Activated CD4-positive, alpha-beta T cell treated with anti-CD3 and anti-CD28 coated beads for 36 hours (primary cell): ENCODE results near the gene HES3. TPM values are rescaled to one million over a fixed set of nuclear protein-coding genes. Genes with fewer than 3 reads are reported as not detected.

Experiments
- ATAC-seq: fragments of 200-7000 bp; cut with Tn5 transposase; one replicate; pipeline ENCODE4 v1.10.0; 2021; ENCODE audit warnings: mild to moderate bottlenecking, moderate library complexity
- CTCF ChIA-PET: fragments of 350-600 bp; sonication (Branson Sonifier 250); formaldehyde crosslinking; loops from one replicate; lab custom pipeline; 2021; ENCODE audit warnings: antibody characterized with exemption; lab: Charles Lee
- POLR2A ChIA-PET: fragments of 350-600 bp; sonication (Branson Sonifier 250); formaldehyde crosslinking; loops from one replicate; lab custom pipeline; 2021; ENCODE audit warnings: antibody characterized with exemption, inconsistent platforms; lab: Charles Lee
- DNase-seq: peaks from one replicate; pipeline ENCODE4 v3.0.0-alpha.2; 2020
- H3K27ac Mint-ChIP-seq: one replicate; pipeline ENCODE4 v1.8.0; 2021; ENCODE audit warnings: mixed read lengths
- H3K27me3 Mint-ChIP-seq: one replicate; pipeline ENCODE4 v1.8.0; 2021; ENCODE audit warnings: mixed read lengths
- H3K36me3 Mint-ChIP-seq: one replicate; pipeline ENCODE4 v1.8.0; 2021; ENCODE audit warnings: low read depth, mixed read lengths
- H3K4me1 Mint-ChIP-seq: one replicate; pipeline ENCODE4 v1.8.0; 2021; ENCODE audit warnings: mixed read lengths
- H3K4me3 Mint-ChIP-seq: one replicate; pipeline ENCODE4 v1.8.0; 2021; ENCODE audit warnings: mild to moderate bottlenecking, moderate library complexity, mixed read lengths
- H3K9me3 Mint-ChIP-seq: one replicate; pipeline ENCODE4 v1.8.0; 2021; ENCODE audit warnings: low read depth, mixed read lengths
- intact Hi-C, 2 experiments: fragments of 100-400 bp; cut with DNase I in 1 of 2; cut with micrococcal nuclease in 1 of 2; formaldehyde crosslinking; loops; one replicate each; pipeline versions ENCODE4 v1.14.2 to v1.15.1; 2022 to 2024; cut with DNase I, micrococcal nuclease
- total RNA-seq, 2 experiments: library from RNA; stranded (reverse); gene quantifications; one replicate each; pipeline ENCODE4 v1.2.3, GENCODE V29; 2021

Gene HES3
- total RNA-seq, 2 experiments from 2014 or later: not detected

GRCh38 chr1:6274102-6274501, 30.1 kb downstream of the HES3 start:
- ATAC-seq (no peak), DNase-seq (no peak)
- Mint-ChIP-seq H3K4me1 (no peaks in the 10 kb centered on the region), H3K27me3 (no peaks in the 10 kb centered on the region), H3K4me3 (no peak overlapping the region), H3K36me3 (no peaks in the 10 kb centered on the region), H3K27ac (no peak overlapping the region), H3K9me3 (no peaks in the 10 kb centered on the region)
- ChIA-PET CTCF (interaction anchor here (1.0 kb wide), 1 partner anchor 13 kb away, joined by 3 read pairs; no protein-coding TSS in a partner anchor), POLR2A (no interaction called here)
- intact Hi-C loops: no loop called here

- H3K4me3 Mint-ChIP-seq: no peak overlapping the region
- no peaks in the 10 kb centered on the region for H3K9me3 Mint-ChIP-seq
- ChIA-PET CTCF (interaction anchor here (1.0 kb wide), 1 partner anchor 13 kb away, joined by 3 read pairs; no protein-coding TSS in a partner anchor), POLR2A (no interaction called here)
- H3K27me3 Mint-ChIP-seq: no peaks in the 10 kb centered on the region
- H3K36me3 Mint-ChIP-seq: no peaks in the 10 kb centered on the region
- DNase-seq (no peak), ATAC-seq (no peak)
- no peak overlapping the region for H3K27ac Mint-ChIP-seq
- intact Hi-C loops: no loop called here
- no peaks in the 10 kb centered on the region for H3K4me1 Mint-ChIP-seq
These were observed 30.7 kb downstream of the HES3 start for GRCh38 chr1:6274622-6275139.

DNA sequence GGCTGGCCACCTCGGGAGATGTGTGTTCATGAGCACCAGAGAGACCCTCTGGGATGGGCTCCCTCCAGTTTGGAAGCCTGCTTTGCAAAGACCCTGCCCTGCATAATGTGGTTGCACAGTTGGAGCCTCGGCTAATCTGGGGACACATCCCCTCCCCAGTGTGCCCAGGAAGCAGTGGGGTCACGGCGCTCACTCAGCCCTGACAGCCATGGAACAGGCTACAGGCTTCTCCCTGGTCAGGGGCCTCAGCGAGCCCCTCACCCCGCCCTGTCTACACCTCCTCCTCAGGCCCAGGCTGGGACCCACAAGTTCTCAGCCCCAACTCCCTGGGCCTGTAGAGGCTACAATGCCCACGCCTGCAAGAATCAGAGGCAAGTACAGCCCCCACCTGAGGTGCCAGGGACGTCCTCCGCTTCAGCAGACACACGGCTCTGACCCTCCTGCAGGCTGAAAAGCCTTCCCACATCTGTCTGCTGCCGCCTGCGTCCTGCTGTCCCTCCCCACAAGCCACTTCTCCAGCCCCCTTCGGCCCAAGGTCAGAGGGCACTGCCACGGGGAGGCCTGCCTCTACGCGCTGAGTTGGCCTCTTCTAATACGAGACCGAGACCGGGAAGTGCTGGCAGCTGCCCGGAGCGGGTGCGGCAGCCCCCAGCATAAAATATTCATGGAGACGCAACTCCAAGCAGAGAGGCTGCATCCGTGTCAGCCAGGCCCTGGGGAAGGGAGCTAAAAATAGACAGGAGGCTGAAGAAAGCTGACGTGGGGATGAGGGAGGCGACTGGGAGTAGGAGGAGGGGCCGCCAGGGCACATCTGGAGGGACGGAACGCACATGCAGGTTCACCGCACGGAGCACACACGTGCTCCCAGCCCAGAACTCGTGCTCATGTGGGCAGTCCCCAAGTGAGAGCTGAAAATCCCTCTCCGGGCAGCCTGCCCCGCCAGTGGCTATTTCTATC, 32.1 kb downstream of the HES3 start:
- Mint-ChIP-seq H3K27ac (no peak overlapping the region), H3K27me3 (no peaks in the 10 kb centered on the region), H3K4me1 (no peaks in the 10 kb centered on the region), H3K4me3 (no peak overlapping the region), H3K9me3 (no peaks in the 10 kb centered on the region), H3K36me3 (no peaks in the 10 kb centered on the region)
- no peak for ATAC-seq
- no peak for DNase-seq
- intact Hi-C loops: no loop called here
- POLR2A ChIA-PET: no interaction called here
- CTCF ChIA-PET: no interaction called here

GRCh38 chr1:6276811-6277555, 33.0 kb downstream of the HES3 start:
- ATAC-seq (no peak), DNase-seq (no peak)
- no peaks in the 10 kb centered on the region for H3K4me1 Mint-ChIP-seq
- intact Hi-C loops: no loop called here
- H3K36me3 Mint-ChIP-seq: no peaks in the 10 kb centered on the region
- H3K27ac Mint-ChIP-seq: no peak overlapping the region
- ChIA-PET POLR2A (interaction anchor here (0.6 kb wide), 1 partner anchor 12 kb away, joined by 4 read pairs; no protein-coding TSS in a partner anchor), CTCF (interaction anchor here (0.6 kb wide), 1 partner anchor 56 kb away, joined by 3 read pairs; no protein-coding TSS in a partner anchor)
- no peaks in the 10 kb centered on the region for H3K9me3 Mint-ChIP-seq
- no peak overlapping the region for H3K4me3 Mint-ChIP-seq
- no peaks in the 10 kb centered on the region for H3K27me3 Mint-ChIP-seq

GRCh38 chr1:6278263-6278662, 34.3 kb downstream of the HES3 start:
- Mint-ChIP-seq H3K27ac (no peak overlapping the region), H3K27me3 (no peaks in the 10 kb centered on the region), H3K36me3 (no peaks in the 10 kb centered on the region), H3K4me3 (no peak overlapping the region), H3K4me1 (no peaks in the 10 kb centered on the region), H3K9me3 (no peaks in the 10 kb centered on the region)
- ChIA-PET CTCF (no interaction called here), POLR2A (no interaction called here)
- no peak for DNase-seq
- intact Hi-C loops: no loop called here
- ATAC-seq: no peak

GRCh38 chr1:6279066-6279465, 35.1 kb downstream of the HES3 start:
- no peaks in the 10 kb centered on the region for H3K9me3 Mint-ChIP-seq
- H3K4me3 Mint-ChIP-seq: no peak overlapping the region
- DNase-seq (no peak), ATAC-seq (no peak)
- ChIA-PET POLR2A (no interaction called here), CTCF (interaction anchor here (1.4 kb wide), 1 partner anchor 31 kb away, joined by 3 read pairs; no protein-coding TSS in a partner anchor)
- H3K36me3 Mint-ChIP-seq: no peaks in the 10 kb centered on the region
- intact Hi-C loops: no loop called here
- H3K27me3 Mint-ChIP-seq: no peaks in the 10 kb centered on the region
- H3K27ac Mint-ChIP-seq: no peak overlapping the region
- H3K4me1 Mint-ChIP-seq: no peaks in the 10 kb centered on the region

DNA sequence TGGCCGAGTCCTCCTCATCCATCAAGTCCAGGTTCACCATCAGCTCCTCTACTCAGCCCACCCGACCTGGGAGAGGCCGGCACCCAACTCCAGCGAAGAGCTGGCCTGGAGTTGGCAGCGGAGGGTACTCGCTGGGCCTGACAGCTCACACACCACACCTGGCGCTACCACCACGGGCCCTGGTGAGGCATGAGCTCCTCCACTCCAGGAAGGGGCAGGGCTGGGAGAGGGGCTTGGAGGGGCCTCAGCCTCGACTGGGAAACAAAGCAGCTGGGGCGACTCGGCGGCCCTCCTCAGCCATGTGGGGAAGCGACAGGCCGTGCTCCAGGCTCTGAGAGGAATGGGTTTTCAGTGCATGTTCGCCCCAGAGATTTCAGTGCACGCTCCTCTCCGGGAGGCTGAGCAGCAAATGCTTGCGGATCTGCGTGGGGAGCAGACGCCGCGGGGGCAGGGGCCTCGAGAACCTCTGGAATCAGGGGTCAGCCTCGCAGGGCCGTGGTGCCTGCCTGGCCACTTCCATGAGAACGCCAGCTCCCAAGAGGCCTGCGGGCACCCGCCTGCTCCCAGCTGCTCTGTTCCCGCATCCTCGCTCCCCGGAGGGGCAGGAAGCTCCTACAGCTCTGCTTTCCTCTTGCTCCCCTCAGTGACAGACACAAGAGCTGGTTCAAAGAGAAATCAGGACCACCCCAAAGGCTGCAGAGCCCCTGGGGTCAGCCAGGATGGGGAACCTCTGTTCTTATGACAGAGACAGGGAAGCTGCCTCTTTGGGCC, 35.8 kb downstream of the HES3 start:
- Mint-ChIP-seq H3K4me3 (no peak overlapping the region), H3K4me1 (no peaks in the 10 kb centered on the region), H3K27me3 (no peaks in the 10 kb centered on the region), H3K36me3 (no peaks in the 10 kb centered on the region), H3K27ac (no peak overlapping the region), H3K9me3 (no peaks in the 10 kb centered on the region)
- DNase-seq (no peak), ATAC-seq (no peak)
- ChIA-PET CTCF (interaction anchor here (0.6 to 1.4 kb wide), 4 partner anchors 19 to 32 kb away, joined by 3 read pairs; no protein-coding TSS in a partner anchor), POLR2A (no interaction called here)
- intact Hi-C loops: no loop called here

- ChIA-PET CTCF (interaction anchor here (0.6 to 1.2 kb wide), 2 partner anchors 18 to 19 kb away, joined by 3 read pairs; no protein-coding TSS in a partner anchor), POLR2A (no interaction called here)
- Mint-ChIP-seq H3K4me3 (no peak overlapping the region), H3K4me1 (no peaks in the 10 kb centered on the region), H3K27ac (no peak overlapping the region), H3K36me3 (no peaks in the 10 kb centered on the region), H3K9me3 (no peaks in the 10 kb centered on the region), H3K27me3 (no peaks in the 10 kb centered on the region)
- no peak for ATAC-seq
- DNase-seq: no peak
- intact Hi-C loops: no loop called here
These were observed 36.9 kb downstream of the HES3 start for GRCh38 chr1:6280761-6281451.

DNA sequence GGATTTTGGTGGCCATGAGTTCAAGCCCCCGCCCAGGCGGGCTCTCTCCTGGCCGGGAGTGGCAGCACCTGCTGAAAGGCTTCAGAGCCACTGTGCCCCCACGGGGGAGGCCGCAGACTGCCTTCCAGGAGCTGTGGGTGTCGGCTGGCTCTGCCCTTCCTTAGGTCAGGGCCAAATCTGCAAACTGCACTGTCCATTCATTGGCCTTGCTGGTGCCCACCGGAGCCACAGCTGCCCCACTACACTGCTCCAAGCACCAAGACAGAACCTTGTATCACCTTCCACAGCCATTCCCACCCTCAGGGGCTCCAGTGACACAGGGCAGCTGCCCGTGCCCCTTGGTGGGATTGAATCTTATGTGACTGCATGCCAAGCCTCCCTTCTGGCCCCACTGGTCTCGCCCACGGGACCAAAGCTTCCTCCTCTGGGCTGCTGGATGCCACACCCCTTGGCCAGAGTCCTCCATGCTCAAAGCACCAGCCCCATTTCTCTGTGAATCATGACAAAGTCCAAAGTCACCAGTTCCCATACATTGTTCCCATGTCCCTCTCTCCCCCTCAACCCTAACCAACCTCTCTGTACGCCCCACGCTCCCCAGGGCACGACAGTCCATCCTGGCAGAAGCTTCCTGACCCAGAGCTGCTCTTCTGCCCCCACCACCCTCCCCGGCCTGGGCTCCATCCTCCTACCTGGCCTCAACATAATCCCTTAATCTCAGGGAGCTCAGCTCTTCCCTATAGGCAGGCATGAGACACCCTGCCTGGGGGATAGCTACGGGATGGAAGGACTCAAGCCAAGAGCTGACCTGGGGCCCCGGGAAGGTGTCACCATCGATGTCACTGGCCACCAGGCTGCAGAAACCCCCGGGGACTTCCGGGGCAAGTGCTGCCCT, 37.8 kb downstream of the HES3 start:
- ATAC-seq (no peak), DNase-seq (no peak)
- H3K27ac Mint-ChIP-seq: no peak overlapping the region
- H3K4me3 Mint-ChIP-seq: no peak overlapping the region
- H3K4me1 Mint-ChIP-seq: no peaks in the 10 kb centered on the region
- H3K27me3 Mint-ChIP-seq: no peaks in the 10 kb centered on the region
- intact Hi-C loops: no loop called here
- ChIA-PET POLR2A (interaction anchor here (0.6 kb wide), 1 partner anchor 14 kb away, joined by 3 read pairs; no protein-coding TSS in a partner anchor), CTCF (no interaction called here)
- H3K36me3 Mint-ChIP-seq: no peaks in the 10 kb centered on the region
- H3K9me3 Mint-ChIP-seq: no peaks in the 10 kb centered on the region
